Endothelial cell of umbilical vein (primary cell): ENCODE data around the gene NTF4. TPM values are rescaled to one million over a fixed set of nuclear protein-coding genes. Genes with fewer than 3 reads are reported as not detected.
"Not testable (repeated sequence)": the region's sequence is repeated elsewhere in the genome, so short reads cannot be mapped to it uniquely, and the experiment has no call there.

Source experiments
- BruUV-seq: library from RNA; stranded (reverse); fragments of 400-500 nt; replicated peaks from 2 replicates; lab custom pipeline; 2021; lab: Mats Ljungman, UMichigan
- CTCF ChIA-PET: fragments of 300-600, 350-600 bp; sonication (Branson Sonifier 250); formaldehyde crosslinking; loops from one replicate; lab custom pipeline; 2021; ENCODE audit warnings: antibody characterized with exemption, inconsistent platforms; lab: Charles Lee
- POLR2A ChIA-PET: fragments of 300-600, 350-600 bp; sonication (Branson Sonifier 250); formaldehyde crosslinking; loops from one replicate; lab custom pipeline; 2021; ENCODE audit warnings: antibody characterized with exemption, inconsistent platforms; lab: Charles Lee
- DNase-seq: peaks from one replicate; pipeline ENCODE4 v3.0.0-alpha.2; 2011; ENCODE audit warnings: low read depth, low spot score
- FAIRE-seq: peaks from 2 replicates; lab custom pipeline; 2011; peaks lifted over from hg19 to GRCh38; lab: Jason Lieb, UNC
- H2AFZ ChIP-seq: 2 replicates; pipeline ENCODE4 v1.6.0; 2012; ENCODE audit warnings: low read depth, low read length, control low read depth, inconsistent platforms
- H3K27ac ChIP-seq: 2 replicates; pipeline ENCODE4 v1.5.1; 2011; ENCODE audit warnings: low read depth, mild to moderate bottlenecking, control low read depth, low read length, moderate library complexity; ENCODE audit not compliant: insufficient read depth
- H3K27me3 ChIP-seq, 2 experiments: 2 replicates each; pipeline versions ENCODE4 v1.6.0 to v1.6.1; 2011; ENCODE audit warnings: low read length in 2 of 2, mixed read lengths in 1 of 2; ENCODE audit not compliant: control insufficient read depth in 2 of 2, insufficient read depth in 2 of 2
- H3K36me3 ChIP-seq, 2 experiments: 2 replicates in 1 of 2; 3 replicates in 1 of 2; pipeline ENCODE4 v1.5.1; 2011; ENCODE audit warnings: low read length in 2 of 2, mild to moderate bottlenecking in 1 of 2, moderate library complexity in 1 of 2; ENCODE audit not compliant: control insufficient read depth in 2 of 2, insufficient read depth in 2 of 2; ENCODE audit errors: extremely low read depth in 1 of 2
- H3K4me1 ChIP-seq: 3 replicates; pipeline ENCODE4 v1.5.1; 2011; ENCODE audit warnings: mild to moderate bottlenecking, low read length; ENCODE audit not compliant: control insufficient read depth, insufficient read depth; ENCODE audit errors: extremely low read depth
- H3K4me2 ChIP-seq: 2 replicates; pipeline ENCODE4 v1.6.1; 2011; ENCODE audit warnings: low read length, control low read depth, mixed read lengths; ENCODE audit not compliant: insufficient read depth
- H3K4me3 ChIP-seq, 3 experiments: fragments of 200-600 bp in 1 of 3; sonication (generic), shearing (Covaris generic) in 1 of 3; replicated peaks in 1 of 3; 2 replicates each; pipeline ENCODE4 v1.5.1; 2011 to 2016; ENCODE audit warnings: control low read depth in 3 of 3, low read length in 3 of 3, mild to moderate bottlenecking in 2 of 3, inconsistent platforms in 1 of 3, low read depth in 1 of 3, moderate library complexity in 1 of 3; ENCODE audit not compliant: insufficient read depth in 1 of 3
- H3K79me2 ChIP-seq: 2 replicates; pipeline ENCODE4 v1.6.0; 2012; ENCODE audit warnings: low read length, inconsistent platforms; ENCODE audit not compliant: control insufficient read depth, insufficient read depth
- H3K9ac ChIP-seq: replicated peaks from 2 replicates; pipeline ENCODE3; 2011; ENCODE audit warnings: low read length, control low read depth; ENCODE audit not compliant: insufficient read depth; ENCODE audit errors: extremely low read depth
- H3K9me1 ChIP-seq: replicated peaks from 3 replicates; pipeline ENCODE4 v1.6.0; 2011; ENCODE audit warnings: mild to moderate bottlenecking, low read length; ENCODE audit not compliant: control insufficient read depth, insufficient read depth; ENCODE audit errors: extremely low read depth
- H3K9me3 ChIP-seq: replicated peaks from 2 replicates; pipeline ENCODE4 v1.5.1; 2012; ENCODE audit warnings: low read length, inconsistent platforms; ENCODE audit not compliant: control insufficient read depth, insufficient read depth
- H4K20me1 ChIP-seq: replicated peaks from 2 replicates; pipeline ENCODE3; 2011; ENCODE audit warnings: mild to moderate bottlenecking, low read length; ENCODE audit not compliant: control insufficient read depth, insufficient read depth; ENCODE audit errors: extremely low read depth
- CTCF ChIP-seq, 2 donors: IDR thresholded peaks; 1 replicate in 1 of 2; 2 replicates in 1 of 2; pipeline ENCODE4 v1.5.1; 2011; ENCODE audit warnings: low read length in 2 of 2, mild to moderate bottlenecking in 2 of 2, moderate library complexity in 2 of 2, control low read depth in 1 of 2, inconsistent platforms in 1 of 2, low read depth in 1 of 2; ENCODE audit not compliant: insufficient read depth in 1 of 2; ENCODE audit errors: extremely low read depth in 1 of 2
- dilution Hi-C: fragments of 300-500 bp; cut with MboI; formaldehyde crosslinking; loops from one replicate; pipeline ENCODE4 v1.15.0; 2019; ENCODE audit warnings: low sequenced_read_pairs; ENCODE audit not compliant: extremely low pct_ligation_motif_present
- intact Hi-C: fragments of 100-400 bp; cut with micrococcal nuclease; formaldehyde crosslinking; loops from one replicate; pipeline ENCODE4 v1.10.0; 2022
- polyA plus RNA-seq, 4 experiments: library from polyadenylated mRNA; depleted of rRNA in 3 of 4; stranded (reverse) in 3 of 4; unstranded in 1 of 4; fragments of >200 nt; gene quantifications; 2 replicates each; pipeline versions ENCODE4 v1.2.1 to v1.2.3, GENCODE V29; 2011 to 2012; ENCODE audit warnings: missing spikeins in 1 of 4
- total RNA-seq: library from RNA; stranded (reverse); gene quantifications from 2 replicates; pipeline ENCODE4 v1.2.3, GENCODE V29; 2021

The NTF4 gene
- total and polyA plus RNA-seq, 2 donors (not counting 3 experiments of a cell fraction or from before 2014, with no cell fraction given): not detected

DNA sequence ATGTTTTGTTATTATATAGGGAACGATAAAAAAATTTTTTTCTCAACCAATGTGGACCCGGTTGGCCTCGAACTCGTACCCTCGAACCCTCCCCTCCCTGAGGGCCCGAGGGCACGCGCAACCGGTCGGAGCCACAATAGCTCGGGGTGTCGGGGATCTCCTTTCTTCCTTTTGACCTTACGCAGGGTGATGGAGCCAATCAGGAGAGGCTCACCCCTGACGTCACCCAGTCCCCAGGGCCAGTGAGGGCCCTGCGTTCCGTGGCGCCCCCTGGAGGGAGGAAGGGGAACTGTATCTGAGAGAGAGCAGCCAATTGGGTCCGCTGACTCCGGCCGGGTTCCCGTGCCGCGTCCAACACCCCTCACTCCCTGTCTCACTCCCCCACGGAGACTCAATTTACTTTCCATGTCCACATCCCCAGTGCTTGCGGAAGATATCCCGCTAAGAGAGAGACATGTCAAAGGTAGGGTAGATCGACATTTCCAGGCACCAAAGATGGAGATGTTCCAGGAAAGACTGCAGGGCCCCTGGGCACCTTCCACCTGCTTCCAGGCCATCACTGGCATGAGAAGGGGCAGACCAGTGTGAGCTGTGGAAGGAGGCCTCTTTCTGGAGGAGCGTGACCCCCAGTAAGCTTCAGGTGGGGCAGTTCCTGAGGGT is 32.8 kb downstream of the NTF4 start, which contains the start of gene CGB2:
Gene CGB2, plus strand, starts transcription at position 249 of the 660 bp plus-strand sequence. Its CDS starts 206 bp downstream, at position 455.
- BruUV-seq, H2AFZ ChIP-seq, DNase-seq, H3K4me2 ChIP-seq, H3K9me1 ChIP-seq, H3K27ac ChIP-seq, FAIRE-seq, H3K9me3 ChIP-seq, H3K4me1 ChIP-seq, H3K79me2 ChIP-seq, intact Hi-C loops, H3K9ac ChIP-seq, H3K4me3 ChIP-seq, POLR2A ChIA-PET, H3K27me3 ChIP-seq, H3K36me3 ChIP-seq, dilution Hi-C loops, H4K20me1 ChIP-seq: not testable (repeated sequence)
- CTCF ChIA-PET: interaction anchor here (1.0 kb wide), 1 partner anchor 12 kb away, joined by 3 read pairs; no protein-coding TSS in a partner anchor
- TF ChIP-seq CTCF (IDR thresholded peaks at IDR 0.05; ENCODE audit: extremely low read depth in 1 of 2, insufficient read depth in 1 of 2, low read depth in 1 of 2, low read length in 2 of 2): peak; percentile 27 to 31

DNA sequence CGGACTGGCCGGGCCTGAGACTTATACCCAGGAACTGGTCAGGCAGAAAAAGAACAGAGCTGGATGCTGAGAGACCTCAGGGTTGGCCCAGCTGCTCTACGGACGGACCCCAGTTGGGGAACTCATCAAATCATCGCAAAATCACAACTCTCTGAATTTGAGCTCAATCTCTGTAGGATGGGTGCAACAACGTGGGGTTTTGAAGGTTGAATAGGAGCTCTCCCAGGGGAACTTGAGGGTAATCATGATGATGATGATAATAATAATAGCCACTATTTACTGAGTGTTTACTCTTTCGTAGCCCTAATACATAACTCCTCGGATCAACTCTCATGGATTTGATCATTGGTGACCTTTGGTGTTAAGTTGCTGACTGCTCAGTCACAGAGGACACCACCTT is 34.3 kb downstream of the NTF4 start:
- POLR2A ChIA-PET, dilution Hi-C loops, H3K9me1 ChIP-seq, CTCF ChIA-PET, H3K27ac ChIP-seq, H3K4me2 ChIP-seq, H2AFZ ChIP-seq, FAIRE-seq, H3K36me3 ChIP-seq, H3K4me3 ChIP-seq, H3K9ac ChIP-seq, H3K79me2 ChIP-seq, H4K20me1 ChIP-seq, H3K4me1 ChIP-seq, H3K27me3 ChIP-seq, BruUV-seq, DNase-seq, intact Hi-C loops, H3K9me3 ChIP-seq: not testable (repeated sequence)

- H3K9me1 ChIP-seq, H3K4me2 ChIP-seq, BruUV-seq, H3K79me2 ChIP-seq, H3K27me3 ChIP-seq, H3K27ac ChIP-seq, H3K9ac ChIP-seq, H3K4me3 ChIP-seq, CTCF ChIA-PET, H3K9me3 ChIP-seq, dilution Hi-C loops, H3K36me3 ChIP-seq, POLR2A ChIA-PET, H4K20me1 ChIP-seq, intact Hi-C loops, H3K4me1 ChIP-seq, DNase-seq, FAIRE-seq, H2AFZ ChIP-seq: not testable (repeated sequence)
Measured at GRCh38 chr19:49029749-49030148, 34.9 kb downstream of the NTF4 start.
